SK-N-SH treated with all-trans-retinoic acid at 6 μM for 48 hours (cell line): ENCODE measurements around the gene RPL27A.

Source experiments
- ATAC-seq: fragments of 200-7000 bp; cut with Tn5 transposase; 3 replicates; pipeline ENCODE4 v1.9.1; 2020; ENCODE audit warnings: mild to moderate bottlenecking, moderate library complexity
- ARNTL ChIP-seq: fragments of 450-650 bp; formaldehyde crosslinking; IDR thresholded peaks from 2 replicates; pipeline ENCODE4 v1.5.0; 2020; ENCODE audit warnings: low read depth, mild to moderate bottlenecking, moderate library complexity, borderline replicate concordance
- BACH2 ChIP-seq: fragments of 250-450 bp; sonication (Bioruptor Pico); IDR thresholded peaks from 2 replicates; pipeline ENCODE4 v1.9.0; 2021; ENCODE audit warnings: mild to moderate bottlenecking, borderline replicate concordance
- CREB5 ChIP-seq: fragments of 250-450 bp; sonication (Bioruptor Pico); IDR thresholded peaks from 2 replicates; pipeline ENCODE4 v1.5.1; 2020; ENCODE audit warnings: low read depth, mild to moderate bottlenecking, moderate library complexity
- CSDC2 ChIP-seq: fragments of 250-450 bp; sonication (Bioruptor Pico); IDR thresholded peaks from 2 replicates; pipeline ENCODE4 v1.5.0; 2020; ENCODE audit warnings: mild to moderate bottlenecking, moderate library complexity
- CSRNP3 ChIP-seq: fragments of 250-450 bp; sonication (Bioruptor Pico); IDR thresholded peaks from 2 replicates; pipeline ENCODE4 v1.5.1; 2021; ENCODE audit warnings: mild to moderate bottlenecking, moderate library complexity
- ESRRG ChIP-seq: fragments of 250-450 bp; sonication (Bioruptor Pico); IDR thresholded peaks from 2 replicates; pipeline ENCODE4 v1.6.1; 2021; ENCODE audit warnings: mild to moderate bottlenecking
- GLIS3 ChIP-seq: fragments of 250-450 bp; sonication (Bioruptor Pico); IDR thresholded peaks from 2 replicates; pipeline ENCODE4 v1.5.0; 2020; ENCODE audit warnings: mild to moderate bottlenecking, moderate library complexity
- ISL1 ChIP-seq: fragments of 250-450 bp; sonication (Bioruptor Pico); IDR thresholded peaks from 2 replicates; pipeline ENCODE4 v2.1.2; 2022; ENCODE audit warnings: mild to moderate bottlenecking, moderate library complexity
- OSR1 ChIP-seq: fragments of 250-450 bp; sonication (Bioruptor Pico); IDR thresholded peaks from 2 replicates; pipeline ENCODE4 v1.8.0; 2022; ENCODE audit warnings: moderate library complexity, mild to moderate bottlenecking, inconsistent platforms
- PATZ1 ChIP-seq: fragments of 250-450 bp; sonication (Bioruptor Pico); IDR thresholded peaks from 2 replicates; pipeline ENCODE4 v1.8.0; 2020; ENCODE audit warnings: mild to moderate bottlenecking, moderate library complexity, borderline replicate concordance
- POU6F1 ChIP-seq: fragments of 250-450 bp; sonication (Bioruptor Pico); IDR thresholded peaks from 2 replicates; pipeline ENCODE4 v1.8.0; 2021; ENCODE audit warnings: low read depth, mild to moderate bottlenecking, moderate library complexity, borderline replicate concordance
- RARB ChIP-seq: fragments of 250-450 bp; sonication (Bioruptor Pico); IDR thresholded peaks from 2 replicates; pipeline ENCODE4 v1.8.0; 2021; ENCODE audit warnings: mild to moderate bottlenecking, moderate library complexity
- SNAI2 ChIP-seq: fragments of 250-450 bp; sonication (Bioruptor Pico); IDR thresholded peaks from 2 replicates; pipeline ENCODE4 v1.5.0; 2020; ENCODE audit warnings: mild to moderate bottlenecking, moderate library complexity
- TCF4 ChIP-seq: fragments of 250-450 bp; sonication (Bioruptor Pico); IDR thresholded peaks from 2 replicates; pipeline ENCODE4 v1.8.0; 2021; ENCODE audit warnings: mild to moderate bottlenecking, moderate library complexity, borderline replicate concordance
- TOX ChIP-seq: fragments of 250-450 bp; sonication (Bioruptor Pico); IDR thresholded peaks from 2 replicates; pipeline ENCODE4 v1.8.0; 2021; ENCODE audit warnings: mild to moderate bottlenecking, moderate library complexity, borderline replicate concordance
- TSHZ2 ChIP-seq: fragments of 250-450 bp; sonication (Bioruptor Pico); IDR thresholded peaks from 2 replicates; pipeline ENCODE4 v1.5.0; 2020; ENCODE audit warnings: mild to moderate bottlenecking, moderate library complexity
- ZC3H10 ChIP-seq: fragments of 250-450 bp; sonication (Bioruptor Pico); IDR thresholded peaks from 2 replicates; pipeline ENCODE4 v1.5.1; 2021; ENCODE audit warnings: mild to moderate bottlenecking, moderate library complexity
- ZFP3 ChIP-seq: fragments of 250-450 bp; sonication (Bioruptor Pico); IDR thresholded peaks from 2 replicates; pipeline ENCODE4 v1.5.0; 2020; ENCODE audit warnings: mild to moderate bottlenecking, moderate library complexity
- ZFP30 ChIP-seq: fragments of 450-650 bp; formaldehyde crosslinking; IDR thresholded peaks from 2 replicates; pipeline ENCODE4 v1.5.0; 2022; ENCODE audit warnings: mild to moderate bottlenecking, moderate library complexity
- ZNF565 ChIP-seq: fragments of 450-650 bp; formaldehyde crosslinking; conservative IDR thresholded peaks from 2 replicates; pipeline ENCODE4 v1.5.0; 2020; ENCODE audit warnings: low read depth, mild to moderate bottlenecking, moderate library complexity
- ZNF70 ChIP-seq: fragments of 450-650 bp; formaldehyde crosslinking; IDR thresholded peaks from 2 replicates; pipeline ENCODE4 v1.5.0; 2020; ENCODE audit warnings: mild to moderate bottlenecking, moderate library complexity
- ZNF8 ChIP-seq: fragments of 450-650 bp; formaldehyde crosslinking; IDR thresholded peaks from 2 replicates; pipeline ENCODE4 v1.5.0; 2020; ENCODE audit warnings: mild to moderate bottlenecking, moderate library complexity

RPL27A gene

GRCh38 chr11:8684600-8685290 lies 2.2 kb downstream of the RPL27A start:
- no peak for ATAC-seq
- TF ChIP-seq POU6F1 (CRISPR knock-in tag) (no peak), TCF4 (no peak), ISL1 (no peak), SNAI2 (no peak), PATZ1 (no peak), ZNF8 (CRISPR knock-in tag) (no peak), RARB (CRISPR knock-in tag) (no peak), ZFP3 (CRISPR knock-in tag) (no peak), ZFP30 (CRISPR knock-in tag) (no peak), ZNF565 (CRISPR knock-in tag) (no peak), BACH2 (CRISPR knock-in tag) (no peak), CSDC2 (CRISPR knock-in tag) (no peak), ZC3H10 (CRISPR knock-in tag) (no peak), OSR1 (CRISPR knock-in tag) (no peak), ZNF70 (CRISPR knock-in tag) (no peak), GLIS3 (CRISPR knock-in tag) (no peak)

GRCh38 chr11:8685306-8685705 lies 2.7 kb downstream of the RPL27A start:
- TF ChIP-seq OSR1 (CRISPR knock-in tag), result no peak
- no peak for TF ChIP-seq POU6F1 (CRISPR knock-in tag)
- no peak for TF ChIP-seq RARB (CRISPR knock-in tag)
- no peak for TF ChIP-seq CSDC2 (CRISPR knock-in tag)
- no peak for TF ChIP-seq ZNF70 (CRISPR knock-in tag)
- TF ChIP-seq TSHZ2, result no peak
- no peak for TF ChIP-seq ISL1
- no peak for TF ChIP-seq ZNF8 (CRISPR knock-in tag)
- no peak for TF ChIP-seq PATZ1
- TF ChIP-seq TOX (CRISPR knock-in tag), result no peak
- no peak for TF ChIP-seq ARNTL
- TF ChIP-seq CSRNP3 (CRISPR knock-in tag), result no peak
- TF ChIP-seq ESRRG (CRISPR knock-in tag), result no peak
- no peak for TF ChIP-seq TCF4
- TF ChIP-seq SNAI2, result no peak
- no peak for TF ChIP-seq CREB5 (CRISPR knock-in tag)
- no peak for TF ChIP-seq ZNF565 (CRISPR knock-in tag)
- TF ChIP-seq ZC3H10 (CRISPR knock-in tag), result no peak
- no peak for ATAC-seq
